WERI-Rb-1 (cell line): ENCODE measurements around the gene TMEM87B.

Experiments used
- DNase-seq: peaks from one replicate; pipeline ENCODE4 v3.0.0-alpha.2; 2020
- H3K27ac ChIP-seq: fragments of 250-450 bp; sonication (Bioruptor Pico); 2 replicates; pipeline ENCODE4 v1.5.1; 2020; ENCODE audit warnings: mild to moderate bottlenecking, moderate library complexity
- H3K27me3 ChIP-seq: fragments of 250-450 bp; sonication (Bioruptor Pico); 2 replicates; pipeline ENCODE4 v1.5.1; 2021; ENCODE audit warnings: mild to moderate bottlenecking, low read depth, moderate library complexity; ENCODE audit not compliant: insufficient read depth, severe bottlenecking
- H3K36me3 ChIP-seq: fragments of 250-450 bp; sonication (Bioruptor Pico); 2 replicates; pipeline ENCODE4 v1.5.1; 2020; ENCODE audit warnings: mild to moderate bottlenecking, moderate library complexity
- H3K4me3 ChIP-seq: 2 replicates; pipeline ENCODE4 v1.5.1; 2011; ENCODE audit warnings: low read depth, mild to moderate bottlenecking, control low read depth, low read length
- H3K9me3 ChIP-seq: fragments of 250-450 bp; sonication (Bioruptor Pico); 2 replicates; pipeline ENCODE4 v1.5.1; 2021; ENCODE audit warnings: mild to moderate bottlenecking, moderate library complexity; ENCODE audit not compliant: severe bottlenecking
- TF ChIP-seq, protein P1 (sequence below): IDR thresholded peaks from 2 replicates; pipeline ENCODE4 v1.5.1; 2011; ENCODE audit warnings: low read depth, mild to moderate bottlenecking, control low read depth, inconsistent platforms, low read length

TMEM87B gene, protein sequence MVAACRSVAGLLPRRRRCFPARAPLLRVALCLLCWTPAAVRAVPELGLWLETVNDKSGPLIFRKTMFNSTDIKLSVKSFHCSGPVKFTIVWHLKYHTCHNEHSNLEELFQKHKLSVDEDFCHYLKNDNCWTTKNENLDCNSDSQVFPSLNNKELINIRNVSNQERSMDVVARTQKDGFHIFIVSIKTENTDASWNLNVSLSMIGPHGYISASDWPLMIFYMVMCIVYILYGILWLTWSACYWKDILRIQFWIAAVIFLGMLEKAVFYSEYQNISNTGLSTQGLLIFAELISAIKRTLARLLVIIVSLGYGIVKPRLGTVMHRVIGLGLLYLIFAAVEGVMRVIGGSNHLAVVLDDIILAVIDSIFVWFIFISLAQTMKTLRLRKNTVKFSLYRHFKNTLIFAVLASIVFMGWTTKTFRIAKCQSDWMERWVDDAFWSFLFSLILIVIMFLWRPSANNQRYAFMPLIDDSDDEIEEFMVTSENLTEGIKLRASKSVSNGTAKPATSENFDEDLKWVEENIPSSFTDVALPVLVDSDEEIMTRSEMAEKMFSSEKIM

DNA sequence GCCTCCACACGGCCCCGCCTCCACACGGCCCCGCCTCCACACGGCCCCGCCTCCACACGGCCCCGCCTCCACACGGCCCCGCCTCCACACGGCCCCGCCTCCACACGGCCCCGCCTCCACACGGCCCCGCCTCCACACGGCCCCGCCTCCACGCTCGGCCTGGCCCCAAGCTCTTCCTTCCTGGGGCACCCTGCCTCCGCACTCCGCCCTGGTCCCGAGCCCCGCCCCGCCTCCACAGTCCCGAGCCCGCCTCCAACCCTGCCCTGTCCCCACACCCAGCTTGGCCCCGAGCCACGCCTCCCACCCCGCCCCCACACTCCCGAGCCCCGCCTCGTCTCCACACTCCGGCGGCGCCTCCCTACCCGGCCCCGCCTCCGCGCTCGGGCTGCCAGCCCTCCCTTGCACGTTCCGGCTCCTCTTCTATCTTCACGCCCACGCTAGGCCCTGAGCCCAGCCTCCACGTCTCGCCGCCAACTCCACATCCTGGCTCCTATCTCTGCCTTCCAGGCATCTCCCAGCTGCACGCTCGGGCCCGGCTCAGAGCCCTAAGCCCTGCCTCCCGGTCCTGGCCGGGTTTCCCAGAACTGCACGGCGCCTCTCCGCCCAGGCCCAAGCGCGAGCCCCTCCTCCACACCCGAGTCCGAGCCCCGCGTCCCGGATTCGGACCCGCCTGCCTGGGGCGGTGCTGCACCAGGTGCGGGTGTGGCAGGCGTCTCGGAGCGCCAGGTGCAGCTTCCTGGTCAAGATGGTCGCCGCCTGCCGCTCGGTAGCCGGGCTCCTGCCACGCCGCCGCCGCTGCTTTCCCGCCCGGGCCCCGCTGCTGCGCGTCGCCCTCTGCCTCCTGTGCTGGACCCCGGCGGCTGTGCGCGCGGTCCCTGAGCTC is at the start of gene TMEM87B:
TSS of gene TMEM87B (plus strand) at position 423 of the 883 bp plus-strand sequence. CDS start at position 746, 323 bp downstream.
- DNase-seq, result peak; percentile 98
- TF ChIP-seq, protein P1, sequence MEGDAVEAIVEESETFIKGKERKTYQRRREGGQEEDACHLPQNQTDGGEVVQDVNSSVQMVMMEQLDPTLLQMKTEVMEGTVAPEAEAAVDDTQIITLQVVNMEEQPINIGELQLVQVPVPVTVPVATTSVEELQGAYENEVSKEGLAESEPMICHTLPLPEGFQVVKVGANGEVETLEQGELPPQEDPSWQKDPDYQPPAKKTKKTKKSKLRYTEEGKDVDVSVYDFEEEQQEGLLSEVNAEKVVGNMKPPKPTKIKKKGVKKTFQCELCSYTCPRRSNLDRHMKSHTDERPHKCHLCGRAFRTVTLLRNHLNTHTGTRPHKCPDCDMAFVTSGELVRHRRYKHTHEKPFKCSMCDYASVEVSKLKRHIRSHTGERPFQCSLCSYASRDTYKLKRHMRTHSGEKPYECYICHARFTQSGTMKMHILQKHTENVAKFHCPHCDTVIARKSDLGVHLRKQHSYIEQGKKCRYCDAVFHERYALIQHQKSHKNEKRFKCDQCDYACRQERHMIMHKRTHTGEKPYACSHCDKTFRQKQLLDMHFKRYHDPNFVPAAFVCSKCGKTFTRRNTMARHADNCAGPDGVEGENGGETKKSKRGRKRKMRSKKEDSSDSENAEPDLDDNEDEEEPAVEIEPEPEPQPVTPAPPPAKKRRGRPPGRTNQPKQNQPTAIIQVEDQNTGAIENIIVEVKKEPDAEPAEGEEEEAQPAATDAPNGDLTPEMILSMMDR, result no peak
- peak within 1 kb of the TSS; percentile 90 for H3K4me3 ChIP-seq

DNA sequence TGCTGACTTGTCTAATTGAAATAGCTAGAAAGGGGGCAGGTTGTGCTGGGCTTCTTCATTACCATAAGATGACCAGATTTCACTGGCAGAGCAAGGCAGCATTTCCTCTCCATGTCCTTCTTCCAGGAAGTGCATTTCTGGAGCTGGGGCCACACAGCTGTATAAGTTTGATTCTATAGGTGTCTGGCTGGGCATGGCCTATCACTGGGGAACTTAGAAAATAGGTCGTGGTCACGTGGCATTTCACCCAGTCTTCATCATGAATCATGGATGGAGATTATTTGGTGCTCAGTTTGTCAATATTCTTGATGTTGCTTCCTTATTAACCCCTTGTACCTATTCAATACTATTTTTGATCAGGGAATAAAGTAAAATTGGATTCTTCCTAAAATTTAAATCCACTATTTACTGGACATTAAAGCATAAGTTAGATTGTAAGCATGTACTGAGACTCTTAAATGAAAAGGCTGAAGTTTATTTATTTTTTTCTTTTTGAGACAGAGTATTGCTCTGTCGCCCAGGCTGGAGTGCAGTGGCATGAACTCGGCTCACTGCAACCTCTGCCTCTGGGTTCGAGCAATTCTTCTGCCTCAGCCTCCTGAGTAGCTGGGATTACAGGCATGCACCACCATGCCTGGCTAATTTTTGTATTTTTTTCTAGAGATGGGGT is 49.5 kb upstream of the TMEM87B start:
- no peak for DNase-seq
- H3K36me3 ChIP-seq, result no peaks in the 10 kb centered on the region

More for the DNA sequence above, at the start of gene TMEM87B:
- no peaks in the 10 kb centered on the region for H3K9me3 ChIP-seq
- H3K36me3 ChIP-seq, result no peaks in the 10 kb centered on the region
- H3K27me3 ChIP-seq, result no peaks in the 10 kb centered on the region
- peak within 1 kb of the TSS; percentile 88 for H3K27ac ChIP-seq

DNA sequence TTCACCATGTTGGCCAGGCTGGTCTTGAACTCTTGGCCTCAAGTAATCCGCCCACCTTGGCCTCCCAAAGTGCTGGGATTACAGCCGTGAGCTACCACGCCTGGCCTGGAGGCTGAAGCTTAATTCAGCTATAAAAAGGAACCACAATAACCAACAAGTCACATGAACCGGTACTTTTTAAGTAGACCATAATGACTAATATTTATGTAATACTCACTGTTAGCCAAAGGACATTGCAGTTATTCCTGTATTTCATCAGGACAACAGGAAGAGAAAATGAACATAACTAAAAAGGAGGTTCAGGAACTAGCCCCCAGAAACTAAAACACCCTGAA is 49.0 kb upstream of the TMEM87B start:
- Histone ChIP-seq H3K36me3 (no peaks in the 10 kb centered on the region), H3K4me3 (no peak overlapping the region), H3K27ac (no peak overlapping the region), H3K9me3 (no peaks in the 10 kb centered on the region), H3K27me3 (no peaks in the 10 kb centered on the region)
- DNase-seq, result no peak
- TF ChIP-seq, protein P1, result no peak

More for the DNA sequence above, 49.5 kb upstream of the TMEM87B start:
- Histone ChIP-seq H3K27ac (no peak overlapping the region), H3K9me3 (no peaks in the 10 kb centered on the region), H3K27me3 (no peaks in the 10 kb centered on the region), H3K4me3 (no peak overlapping the region)
- TF ChIP-seq, protein P1, result no peak

DNA sequence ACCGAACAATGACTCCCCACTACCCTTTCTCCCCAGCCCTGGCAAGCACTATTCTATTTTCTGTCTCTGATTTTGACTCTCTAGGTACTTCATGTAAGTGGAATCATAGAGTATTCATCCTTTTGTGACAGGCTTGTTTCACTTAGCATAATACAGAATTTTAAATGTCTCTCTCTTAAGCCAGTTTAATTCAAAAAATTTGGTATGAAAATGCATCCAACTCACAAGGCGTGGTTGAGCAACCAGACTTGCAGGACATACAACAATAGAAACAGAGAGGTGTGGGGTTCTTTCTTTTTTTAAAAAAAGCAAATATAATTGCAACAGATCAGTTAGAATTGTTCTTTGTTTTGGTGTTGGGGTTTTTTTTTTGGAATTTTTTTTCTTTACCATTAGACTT is 47.6 kb upstream of the TMEM87B start:
- TF ChIP-seq, protein P1, result no peak
- Histone ChIP-seq H3K27ac (no peak overlapping the region), H3K4me3 (no peak overlapping the region), H3K9me3 (no peaks in the 10 kb centered on the region), H3K27me3 (no peaks in the 10 kb centered on the region), H3K36me3 (no peaks in the 10 kb centered on the region)
- DNase-seq, result no peak

DNA sequence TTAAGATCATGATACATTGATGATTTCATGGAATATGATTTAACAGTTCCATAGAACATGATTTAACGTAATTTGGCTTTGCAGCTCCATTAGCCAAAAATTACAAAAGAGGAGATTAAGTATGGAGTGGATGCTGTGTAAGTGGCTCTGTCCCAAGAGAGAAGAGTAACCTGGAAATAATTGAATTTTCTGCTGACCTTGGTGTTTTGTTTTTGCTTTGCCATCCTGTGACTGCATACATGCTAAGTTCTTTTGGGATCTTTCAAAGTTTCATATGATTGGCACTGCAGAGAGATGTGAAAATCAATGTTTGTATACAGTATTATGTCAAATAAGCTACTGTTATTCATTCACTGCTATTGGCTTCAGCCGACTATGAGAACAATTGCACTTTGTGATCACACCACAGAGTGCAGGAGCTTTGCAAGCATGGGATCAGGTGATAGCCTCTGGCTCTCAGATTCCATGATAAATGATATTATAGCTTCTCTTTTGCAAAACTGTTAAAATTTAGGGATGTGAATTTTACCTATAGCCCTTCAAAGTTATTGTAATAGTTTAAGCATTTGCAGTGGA is 46.1 kb upstream of the TMEM87B start:
- TF ChIP-seq, protein P1, result no peak
- Histone ChIP-seq H3K36me3 (no peaks in the 10 kb centered on the region), H3K4me3 (no peak overlapping the region), H3K9me3 (no peaks in the 10 kb centered on the region), H3K27me3 (no peaks in the 10 kb centered on the region), H3K27ac (no peak overlapping the region)
- no peak for DNase-seq
